GM21423 (cell line): ENCODE results near the gene PLCB4.
"Not testable (repeated sequence)": the region's sequence is repeated elsewhere in the genome, so short reads cannot be mapped to it uniquely, and the experiment has no call there.

ENCODE experiments used
- ATAC-seq: cut with Tn5 transposase; IDR thresholded peaks from one replicate; pipeline ENCODE4 v1.9.1; 2021; ENCODE audit warnings: mild to moderate bottlenecking, moderate library complexity; ENCODE audit not compliant: unreplicated experiment

The PLCB4 gene

DNA sequence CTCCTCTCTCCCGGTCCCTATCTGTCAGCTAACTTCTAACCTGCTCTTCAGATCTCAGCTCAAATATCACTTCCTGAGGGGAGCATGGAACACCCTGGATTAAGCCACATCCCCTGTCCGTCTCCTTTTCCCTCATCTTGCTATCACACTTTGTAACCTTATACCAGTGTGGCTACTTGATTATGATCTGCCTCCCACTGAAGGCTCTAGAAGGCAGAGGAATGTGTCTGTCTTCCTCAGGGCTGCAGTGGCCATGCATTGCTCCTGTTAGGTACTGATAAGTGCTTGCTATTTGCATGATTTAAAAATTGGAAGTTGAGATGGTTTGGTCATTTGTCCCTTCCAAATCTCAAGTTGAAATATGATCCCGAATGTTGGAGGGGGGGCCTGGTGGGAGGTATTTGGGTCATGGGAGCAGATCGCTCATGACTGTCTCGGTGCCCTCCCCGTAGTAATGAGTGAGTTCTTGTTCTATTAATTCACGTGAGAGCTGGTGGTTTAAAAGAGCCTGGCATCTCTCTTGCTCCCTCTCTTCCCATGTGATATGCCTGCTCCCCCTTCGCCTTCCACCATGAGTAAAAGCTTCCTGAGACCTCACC lies 71.4 kb downstream of the PLCB4 start:
- no peak for ATAC-seq

DNA sequence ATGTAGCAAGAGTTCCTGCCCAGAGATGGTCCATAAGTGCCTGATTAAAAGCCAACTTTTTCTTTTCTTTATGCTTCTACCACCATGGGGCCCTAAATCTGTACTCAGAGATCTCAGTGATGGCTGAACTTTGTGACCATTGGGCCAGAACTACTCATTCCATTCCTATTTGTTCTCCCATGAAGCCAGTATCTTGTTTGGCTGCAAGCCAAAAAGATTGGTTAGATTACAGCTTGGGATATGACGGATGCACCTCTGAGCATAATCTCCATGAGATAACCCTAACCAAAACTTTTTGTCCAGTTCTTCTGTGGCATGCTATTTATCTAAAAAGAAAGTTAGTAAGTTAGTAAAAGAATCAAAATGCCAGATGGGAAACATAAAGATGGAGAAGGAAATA lies 72.2 kb downstream of the PLCB4 start:
- ATAC-seq = no peak

DNA sequence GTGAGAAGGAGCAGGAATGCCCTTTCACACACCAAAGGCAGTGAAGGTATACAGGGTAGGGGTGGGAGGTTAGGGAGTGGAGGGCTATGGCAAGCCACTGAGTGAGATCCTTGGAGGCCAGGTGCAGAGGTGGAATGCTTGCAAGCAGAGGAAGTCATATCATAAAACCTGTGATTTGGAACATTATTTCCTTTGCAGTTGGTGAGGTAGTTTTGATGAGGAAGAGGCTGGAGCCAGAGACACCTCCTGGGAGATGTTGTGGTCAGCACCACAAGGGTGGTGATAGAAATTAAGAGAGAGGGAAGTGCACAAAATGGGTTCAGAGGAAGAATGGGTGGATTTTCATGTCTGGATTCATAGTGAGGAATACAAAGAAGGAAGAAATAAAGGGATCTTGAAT lies 73.0 kb downstream of the PLCB4 start:
- no peak for ATAC-seq

DNA sequence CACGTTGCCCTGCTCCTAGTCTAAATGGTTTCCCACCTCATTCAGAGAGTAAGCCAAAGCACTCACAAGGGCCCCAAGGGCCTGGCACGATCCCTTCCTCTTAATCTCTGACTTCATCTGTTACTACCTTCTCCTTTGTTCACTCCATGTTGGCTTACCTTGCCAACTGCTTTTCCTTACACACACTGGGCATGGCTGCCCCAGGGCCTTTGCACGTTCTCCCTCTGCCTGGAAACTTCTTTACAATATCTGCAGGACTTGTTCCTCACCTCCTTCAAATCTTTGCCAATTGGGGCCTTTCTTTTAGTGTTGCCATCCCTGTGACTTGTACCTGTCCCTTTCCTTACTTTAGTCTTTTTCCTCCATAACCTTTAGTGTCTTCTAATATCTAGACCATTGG lies 73.9 kb downstream of the PLCB4 start:
- ATAC-seq = no peak

DNA sequence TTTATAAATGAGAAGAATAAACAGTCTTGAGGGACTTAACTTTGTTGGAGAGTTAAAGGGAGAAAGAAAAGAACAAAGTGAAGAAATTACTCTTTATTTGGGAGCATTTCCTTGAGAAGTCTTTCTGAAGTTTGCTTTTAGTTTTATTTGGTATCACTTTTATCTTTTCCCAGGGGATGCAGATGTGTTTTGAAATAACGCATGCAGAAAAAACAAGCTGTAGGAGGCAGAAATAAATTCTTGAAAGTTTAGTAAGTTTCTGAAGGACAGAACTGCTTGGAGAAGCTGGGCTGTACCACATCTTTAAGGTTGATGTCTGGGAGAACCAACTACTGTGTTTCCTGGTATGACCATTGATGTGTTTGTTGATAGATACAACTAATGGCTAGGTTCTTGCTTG lies 75.0 kb downstream of the PLCB4 start:
- ATAC-seq = no peak

DNA sequence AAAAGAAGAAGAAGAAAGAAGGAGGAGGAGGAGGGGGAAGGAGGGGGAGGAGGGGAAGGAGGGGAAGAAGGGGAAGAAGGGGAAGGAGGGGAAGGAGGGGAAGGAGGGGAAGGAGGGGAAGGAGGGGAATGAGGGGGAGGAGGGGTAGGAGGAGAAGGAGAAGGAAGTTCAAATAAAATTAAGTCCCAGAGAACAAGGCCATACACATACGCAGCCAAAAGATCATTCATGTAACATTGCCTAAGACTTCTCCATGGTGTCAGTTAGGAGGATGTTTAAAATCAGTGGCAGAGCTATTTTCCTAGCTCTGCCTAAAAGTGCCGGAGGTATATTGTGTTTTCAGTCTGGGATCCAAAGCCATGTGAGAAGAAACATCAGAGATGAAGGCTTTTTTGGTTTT lies 75.8 kb downstream of the PLCB4 start:
- no peak for ATAC-seq

DNA sequence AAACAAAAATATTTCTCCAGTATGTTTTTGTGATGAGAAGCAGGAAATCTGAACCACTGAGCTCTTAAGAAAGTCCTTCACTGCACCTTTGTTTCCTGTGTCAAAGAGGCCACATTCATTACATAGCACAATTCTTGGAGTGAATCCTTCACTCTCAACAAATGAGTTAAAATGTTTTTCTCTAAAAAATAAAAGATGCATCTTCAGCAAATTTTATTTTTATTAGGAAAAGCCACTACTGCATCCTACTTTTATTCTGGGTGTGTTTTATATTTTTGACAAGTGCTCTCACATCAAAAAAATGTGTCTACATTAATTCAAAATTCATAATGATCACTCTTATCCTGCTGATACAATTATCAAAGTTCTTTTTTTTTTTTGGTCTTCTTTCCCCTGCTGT lies 76.3 kb downstream of the PLCB4 start:
- no peak for ATAC-seq

DNA sequence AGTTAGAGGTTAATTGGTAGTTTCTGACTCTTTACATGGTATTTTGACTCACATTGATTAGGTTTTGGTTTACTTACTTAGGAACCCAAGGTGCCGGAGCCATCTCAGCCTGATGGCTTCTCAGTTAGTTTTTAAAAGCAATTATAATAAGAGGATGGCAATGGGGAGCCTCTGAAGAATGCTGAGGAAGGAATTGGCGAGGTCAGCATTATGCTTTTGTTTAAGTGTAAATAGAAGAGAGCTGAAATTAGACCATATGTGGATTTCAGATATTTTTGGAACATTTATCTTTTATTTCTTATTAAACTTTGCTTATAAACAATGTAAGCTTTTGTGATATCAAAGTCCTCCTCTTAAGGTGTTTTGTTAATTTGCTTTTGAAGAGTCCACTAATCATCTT lies 77.8 kb downstream of the PLCB4 start:
- no peak for ATAC-seq

DNA sequence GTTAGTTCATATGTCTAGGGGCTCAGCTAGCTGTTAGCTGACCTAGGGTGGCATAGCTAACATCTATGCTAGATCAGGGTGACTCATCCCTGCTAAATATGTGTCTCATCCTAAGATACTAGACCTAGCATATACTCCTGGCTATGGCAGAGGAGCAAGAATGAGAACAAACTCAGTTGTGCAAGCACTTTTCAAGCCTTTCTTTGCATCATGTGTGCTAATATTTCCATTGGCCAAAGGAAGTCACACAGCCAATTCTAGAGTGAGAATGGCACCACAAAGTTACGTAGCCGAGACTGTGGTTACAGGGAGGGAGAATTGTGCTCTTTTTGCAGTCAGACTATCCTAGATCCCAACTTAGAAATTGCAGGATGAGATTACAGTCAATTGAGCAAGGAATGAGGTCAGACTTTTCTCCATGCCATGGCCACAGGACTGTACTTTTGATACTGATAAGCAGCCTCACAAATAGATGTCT lies 78.7 kb downstream of the PLCB4 start:
- no peak for ATAC-seq

DNA sequence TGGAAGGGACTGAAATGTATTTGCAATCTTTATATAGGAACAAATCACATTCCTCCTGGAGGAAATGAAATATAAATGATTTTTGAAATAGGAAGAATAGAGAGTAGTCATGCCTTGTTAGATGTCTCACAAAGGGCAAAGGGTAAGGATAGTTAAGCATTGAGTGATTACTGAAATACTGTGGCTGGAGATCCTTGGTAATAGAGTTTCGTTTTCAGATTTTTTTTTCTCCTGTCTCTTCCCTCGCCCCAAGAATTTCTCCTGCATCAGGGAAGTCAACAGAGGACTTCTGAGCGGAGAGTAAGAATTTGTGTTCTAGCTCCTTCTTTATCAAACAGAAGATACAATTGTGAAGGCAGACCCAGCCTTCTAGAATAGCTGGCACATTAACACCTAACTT lies 79.4 kb downstream of the PLCB4 start:
- ATAC-seq = no peak

DNA sequence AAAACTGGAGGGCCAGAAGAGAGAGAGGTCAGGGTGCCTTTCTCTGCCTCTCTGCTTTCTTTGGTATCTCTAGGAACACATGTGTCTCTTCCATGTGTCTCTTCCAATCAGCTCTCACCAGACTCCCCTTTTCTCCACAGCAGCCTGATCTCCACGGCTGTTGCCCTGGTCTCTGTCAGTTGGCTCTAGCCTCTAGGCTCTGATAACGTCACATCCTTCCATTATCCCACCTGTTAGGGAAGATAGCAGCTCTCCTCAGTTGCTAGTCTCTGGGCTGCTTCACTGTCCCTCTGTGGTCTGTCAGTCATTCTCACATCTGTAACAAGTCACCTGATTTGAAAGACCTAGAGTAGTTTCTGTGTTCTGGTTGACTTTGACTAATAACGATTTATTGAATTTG lies 80.2 kb downstream of the PLCB4 start:
- ATAC-seq = no peak

DNA sequence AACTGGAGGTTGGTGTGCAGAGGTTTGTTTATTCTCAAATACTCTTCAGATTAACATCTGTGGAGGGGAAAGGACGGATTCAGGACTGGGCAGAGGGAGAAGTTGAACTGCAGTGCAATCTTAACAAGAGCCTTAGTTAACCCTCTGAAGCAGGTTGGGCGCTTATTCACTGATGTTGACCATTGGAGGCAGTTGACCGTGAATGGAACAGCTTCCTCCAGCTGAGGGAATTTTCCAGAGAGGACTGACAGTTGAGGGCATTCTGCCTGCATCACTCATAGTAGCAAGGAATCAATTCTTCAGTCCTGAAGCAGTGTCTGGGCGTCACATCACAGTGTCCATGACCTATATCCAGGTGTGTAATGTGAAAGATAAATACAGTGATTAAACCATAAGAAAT lies 80.9 kb downstream of the PLCB4 start:
- ATAC-seq = no peak

DNA sequence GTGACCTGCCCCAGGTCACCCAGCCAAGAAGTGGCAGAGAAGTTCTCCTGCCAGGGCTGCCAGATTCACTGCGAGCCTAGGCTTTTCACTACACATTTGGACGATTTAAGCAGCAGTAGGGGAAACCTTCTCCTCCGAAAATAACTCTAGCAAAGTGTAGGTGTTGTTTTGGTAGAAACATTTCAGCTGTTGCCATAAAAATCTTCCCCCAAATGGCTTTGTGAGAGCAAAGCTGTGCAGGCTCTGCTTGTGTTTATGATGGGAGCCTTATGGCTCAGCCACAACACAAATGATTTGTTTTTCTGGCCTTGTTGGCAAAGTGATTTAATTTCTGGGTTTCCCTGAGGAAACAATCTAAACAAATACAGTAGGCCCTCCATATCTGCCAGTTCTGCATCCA lies 81.8 kb downstream of the PLCB4 start:
- ATAC-seq = no peak

DNA sequence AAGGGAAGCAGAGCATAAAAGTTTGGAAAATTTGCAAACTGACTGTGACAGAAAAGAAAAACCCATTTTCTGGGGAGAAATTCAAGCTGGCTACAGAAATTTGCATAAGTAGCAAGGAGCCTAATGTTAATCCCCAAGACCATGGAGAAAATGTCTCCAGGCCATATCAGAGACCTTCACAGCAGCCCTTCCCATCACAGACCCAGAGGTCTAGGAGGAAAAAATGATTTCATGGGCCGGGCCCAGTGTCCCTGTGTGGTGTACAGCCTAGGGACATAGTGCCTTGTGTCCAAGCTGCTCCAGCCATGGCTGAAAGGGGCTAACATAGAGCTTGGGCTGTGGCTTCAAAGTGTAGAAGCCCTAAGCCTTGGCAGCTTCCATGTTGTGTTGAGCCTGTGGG lies 83.3 kb downstream of the PLCB4 start:
- ATAC-seq = not testable (repeated sequence)

DNA sequence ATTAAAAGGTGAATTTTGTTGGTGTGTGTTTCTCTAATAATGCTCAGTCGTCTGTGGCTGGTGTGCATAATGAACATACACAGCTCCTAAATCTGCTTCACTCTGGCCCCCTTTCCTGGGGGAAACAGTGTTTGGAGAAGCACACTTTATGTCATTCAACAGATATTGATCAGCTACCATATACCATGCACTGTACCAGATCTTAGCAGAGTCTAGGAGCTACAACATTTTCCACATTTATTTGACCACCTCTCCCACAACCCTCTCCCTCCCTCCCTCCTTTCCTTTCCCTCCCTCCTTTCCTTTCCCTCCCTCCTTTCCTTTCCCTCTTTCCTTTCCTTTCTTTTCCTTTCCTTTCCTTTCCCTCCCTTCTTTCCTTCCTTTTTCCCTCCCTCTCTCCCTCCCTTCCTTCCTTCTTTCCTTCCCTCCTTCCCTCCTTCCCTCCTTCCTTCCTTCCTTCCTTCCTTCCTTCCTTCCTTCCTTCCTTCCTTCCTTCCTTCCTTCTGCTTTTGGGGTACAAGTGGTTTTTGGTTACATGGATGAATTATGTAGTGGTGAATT lies 85.7 kb downstream of the PLCB4 start:
- no peak for ATAC-seq

DNA sequence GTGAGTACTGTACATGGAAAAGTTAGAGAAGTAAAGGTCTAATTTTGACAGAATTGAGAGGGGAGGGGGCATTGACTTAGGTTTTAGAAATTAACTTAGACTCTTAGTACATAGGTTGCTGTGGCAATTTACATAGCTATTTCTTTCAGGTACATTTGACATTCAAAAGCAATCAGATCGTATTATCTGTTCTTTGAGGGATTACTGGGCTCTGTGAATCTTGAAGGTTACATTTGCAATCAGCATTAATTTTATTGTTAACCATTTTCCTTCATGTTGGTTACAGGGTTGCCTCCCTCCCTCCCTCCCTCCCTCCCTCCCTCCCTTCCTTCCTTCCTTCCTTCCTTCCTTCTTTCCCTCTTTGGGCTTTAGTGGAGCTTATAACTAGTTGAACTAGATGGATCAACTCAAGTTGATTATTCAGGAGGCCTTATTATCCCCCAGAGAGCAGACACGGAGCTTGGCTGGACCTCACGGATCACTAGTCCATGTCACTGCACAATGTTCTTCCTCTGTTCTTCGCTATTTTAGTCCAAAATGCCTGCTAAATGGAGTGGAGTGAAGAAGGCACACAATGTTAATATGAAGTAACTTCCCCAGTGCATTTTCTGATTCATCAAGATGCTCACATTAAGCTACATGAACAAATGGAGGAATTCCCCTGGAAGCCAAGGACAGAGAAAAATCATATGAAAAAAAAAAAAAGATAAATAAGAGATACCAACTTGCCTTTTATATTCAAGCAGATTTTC lies 87.8 kb downstream of the PLCB4 start:
- ATAC-seq = no peak

DNA sequence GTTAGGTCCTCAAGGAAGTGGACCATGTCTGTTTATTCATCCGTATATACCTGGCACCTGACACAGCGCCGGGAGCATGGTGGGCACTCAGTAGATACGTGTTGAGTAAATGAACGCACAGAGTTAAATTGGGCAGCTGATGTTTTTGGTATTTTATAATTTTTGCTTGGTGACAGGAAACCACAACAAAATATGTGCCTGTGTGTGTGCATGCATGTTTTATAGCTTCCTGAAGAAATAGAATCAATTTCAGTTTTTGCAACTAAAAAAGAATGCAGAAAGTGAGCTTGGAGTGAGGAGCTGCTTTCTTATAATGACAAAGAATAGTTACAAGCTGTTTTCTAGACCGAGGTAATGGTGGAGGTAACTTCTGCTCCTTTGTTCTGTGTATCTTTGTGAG lies 91.4 kb downstream of the PLCB4 start:
- ATAC-seq = no peak

DNA sequence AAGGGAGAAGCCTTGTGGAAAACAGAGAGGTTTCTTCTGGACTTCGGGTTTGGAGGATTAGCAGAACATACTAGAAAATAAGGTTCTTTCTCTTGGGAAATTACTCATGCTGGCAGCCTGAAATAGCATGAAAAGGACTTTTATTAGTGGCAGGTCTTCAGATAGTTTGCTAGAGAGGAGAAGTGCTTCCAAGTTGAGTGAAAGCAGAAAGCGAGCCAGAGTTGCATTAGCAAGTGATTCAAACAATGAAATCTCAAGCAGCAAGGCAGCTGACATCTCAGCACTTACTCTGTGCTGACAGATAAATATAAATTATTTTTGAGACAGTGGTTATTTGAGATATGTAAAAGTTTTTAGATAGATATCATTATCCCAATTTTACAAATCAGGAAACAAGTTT lies 91.9 kb downstream of the PLCB4 start:
- no peak for ATAC-seq

DNA sequence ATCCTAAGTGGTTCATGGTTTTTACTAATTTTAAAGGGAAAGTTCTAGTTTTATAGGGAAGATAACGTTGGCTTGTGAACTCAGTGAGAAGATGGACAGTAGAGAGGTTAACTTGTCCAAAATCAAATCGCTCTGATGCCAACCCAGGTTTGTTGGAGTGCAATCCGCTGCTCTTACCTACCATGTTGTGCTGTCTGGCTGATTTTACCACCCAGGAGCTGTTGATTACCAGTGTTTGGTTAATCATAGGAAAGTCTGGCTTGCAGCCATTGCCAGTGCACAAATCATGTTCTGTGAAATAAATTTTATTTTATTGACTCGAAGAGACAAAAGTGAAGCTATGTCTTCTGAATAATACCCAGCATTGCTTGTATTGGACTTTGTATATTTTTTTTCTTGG lies 92.4 kb downstream of the PLCB4 start:
- no peak for ATAC-seq

DNA sequence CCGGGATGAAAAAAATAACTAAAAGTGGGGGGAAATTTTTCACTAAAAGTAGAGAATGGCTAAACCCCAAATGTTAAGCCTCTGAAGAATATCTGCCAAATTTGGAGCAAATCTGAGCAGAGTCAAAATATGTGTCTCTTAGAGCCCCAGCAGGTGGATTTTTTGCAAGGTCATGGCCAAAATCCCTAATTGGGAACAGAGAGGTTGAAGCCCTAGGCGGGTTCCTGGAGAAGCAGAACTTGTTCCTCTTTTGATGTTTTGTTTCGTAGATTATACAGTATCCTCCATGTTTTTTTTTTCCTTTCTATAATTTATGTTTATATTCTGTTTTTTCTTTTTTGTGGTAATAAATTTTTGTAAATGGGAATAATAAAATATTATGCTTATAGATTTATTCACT lies 94.4 kb downstream of the PLCB4 start:
- no peak for ATAC-seq

DNA sequence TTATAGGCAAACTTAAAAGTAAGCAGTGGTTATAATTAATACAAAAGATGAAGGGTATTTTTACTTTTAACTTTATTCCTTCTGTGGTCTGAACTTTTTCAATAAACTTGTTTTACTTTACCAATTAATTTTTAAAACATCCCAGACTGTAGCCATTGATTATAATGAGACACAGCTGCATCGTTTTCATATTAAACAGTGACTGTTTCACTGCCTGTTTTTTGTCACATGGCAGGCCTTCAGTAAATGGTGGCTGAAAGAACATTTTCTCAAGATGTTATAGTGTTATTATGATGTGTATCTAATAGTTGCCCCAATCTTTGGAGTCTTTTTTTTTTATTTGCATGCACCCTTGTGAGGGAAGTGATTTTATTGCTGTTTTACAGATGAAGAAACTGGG lies 95.1 kb downstream of the PLCB4 start:
- ATAC-seq = no peak

DNA sequence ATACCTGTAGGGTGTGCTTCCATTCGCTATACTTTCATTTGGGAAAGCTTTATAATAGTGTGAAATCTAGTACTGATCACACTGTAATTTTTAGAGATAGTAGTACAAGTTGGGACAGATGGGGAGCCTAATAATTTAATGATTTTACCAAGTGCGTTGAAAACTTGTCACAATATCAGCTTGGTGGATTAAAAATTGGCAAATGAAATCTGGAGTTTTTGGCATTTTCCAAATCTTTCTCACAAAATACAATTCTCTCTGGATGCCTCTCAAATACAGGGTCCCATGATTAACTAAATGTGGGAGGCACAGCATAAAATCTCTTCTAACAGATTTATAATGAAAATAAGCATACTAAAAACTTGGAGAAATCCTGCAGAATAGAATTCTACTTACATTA lies 96.4 kb downstream of the PLCB4 start:
- no peak for ATAC-seq
